H54 (cell line): ENCODE results near the gene MBOAT7.

Source experiments
- DNase-seq: peaks from one replicate; pipeline ENCODE4 v3.0.0; 2011; ENCODE audit warnings: low spot score, mixed read lengths; ENCODE audit not compliant: insufficient read length
- FAIRE-seq: peaks from 3 replicates; lab custom pipeline; 2011; peaks lifted over from hg19 to GRCh38; lab: Jason Lieb, UNC
- POLR2A ChIP-seq: IDR thresholded peaks from 2 replicates; pipeline ENCODE4 v1.6.1; 2011; ENCODE audit warnings: low read depth, mild to moderate bottlenecking, low read length

The MBOAT7 gene

DNA sequence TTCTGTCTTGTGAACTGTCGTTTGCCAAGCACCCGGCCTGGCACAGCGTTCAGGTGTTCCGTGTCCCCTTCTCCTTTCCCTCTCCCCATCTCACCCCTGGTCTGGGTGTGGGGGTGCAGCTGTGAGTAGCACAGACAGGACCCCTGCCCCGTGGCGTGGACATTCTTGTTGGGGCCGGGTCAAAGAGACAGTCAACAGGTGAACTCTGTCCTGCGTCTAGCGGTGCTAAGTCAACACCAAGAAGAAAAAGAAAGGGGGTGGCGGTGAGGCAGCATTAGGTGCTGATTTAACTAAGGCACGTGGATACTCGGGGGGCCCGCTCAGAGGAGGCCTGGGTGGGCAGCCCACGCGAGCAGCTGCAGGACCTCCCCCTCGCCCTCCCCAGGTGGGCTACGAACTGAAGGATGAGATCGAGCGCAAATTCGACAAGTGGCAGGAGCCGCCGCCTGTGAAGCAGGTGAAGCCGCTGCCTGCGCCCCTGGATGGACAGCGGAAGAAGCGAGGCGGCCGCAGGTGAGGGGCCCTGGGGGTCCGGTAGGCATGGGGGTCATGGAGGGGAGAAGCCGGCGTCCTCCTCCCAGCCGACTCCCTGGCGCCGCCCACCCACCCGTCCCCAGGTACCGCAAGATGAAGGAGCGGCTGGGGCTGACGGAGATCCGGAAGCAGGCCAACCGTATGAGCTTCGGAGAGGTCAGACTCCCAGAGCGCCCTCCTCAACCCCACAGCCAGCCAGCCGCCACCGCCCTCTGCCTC is 61.5 kb downstream of the MBOAT7 start:
- no peak for DNase-seq
- no peak for TF ChIP-seq POLR2A
- no peak for FAIRE-seq

DNA sequence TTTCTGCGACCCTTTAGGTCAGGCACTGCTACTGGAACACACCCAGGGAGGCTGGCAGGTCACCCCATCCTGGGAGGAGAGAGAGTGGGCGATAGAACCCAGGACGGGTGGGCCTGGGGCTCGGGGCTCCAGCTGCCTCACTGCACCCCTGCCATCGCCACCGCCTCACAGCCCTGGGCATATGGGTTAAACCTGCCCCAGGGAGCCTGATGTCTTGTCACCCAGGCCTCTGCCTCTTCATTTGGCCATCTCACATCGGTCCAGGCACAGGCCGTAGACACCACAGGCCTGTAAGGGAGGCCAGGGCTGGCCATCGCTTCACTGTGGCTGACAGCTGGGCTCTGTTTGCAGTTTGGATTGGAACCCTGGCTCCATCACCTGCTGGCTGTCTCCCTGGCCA is 63.7 kb downstream of the MBOAT7 start:
- DNase-seq (no peak), FAIRE-seq (no peak)
- TF ChIP-seq POLR2A, result no peak

DNA sequence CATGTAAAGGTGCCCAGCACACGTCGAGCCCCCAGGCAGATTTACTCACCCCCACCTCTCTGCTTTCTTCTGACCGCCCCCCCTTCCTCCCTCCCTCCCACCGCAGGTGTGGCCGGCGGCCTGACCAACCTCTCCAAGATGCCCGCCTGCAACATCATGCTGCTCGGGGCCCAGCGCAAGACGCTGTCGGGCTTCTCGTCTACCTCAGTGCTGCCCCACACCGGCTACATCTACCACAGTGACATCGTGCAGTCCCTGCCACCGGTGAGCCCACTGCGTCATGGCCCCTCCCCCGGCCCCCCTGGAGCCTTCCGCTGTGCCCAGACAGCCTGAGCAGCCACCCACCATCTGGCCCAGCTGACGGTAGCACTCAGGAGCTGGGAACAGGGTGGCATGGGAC is 65.0 kb downstream of the MBOAT7 start:
- DNase-seq (no peak), FAIRE-seq (no peak)
- TF ChIP-seq POLR2A, result no peak

DNA sequence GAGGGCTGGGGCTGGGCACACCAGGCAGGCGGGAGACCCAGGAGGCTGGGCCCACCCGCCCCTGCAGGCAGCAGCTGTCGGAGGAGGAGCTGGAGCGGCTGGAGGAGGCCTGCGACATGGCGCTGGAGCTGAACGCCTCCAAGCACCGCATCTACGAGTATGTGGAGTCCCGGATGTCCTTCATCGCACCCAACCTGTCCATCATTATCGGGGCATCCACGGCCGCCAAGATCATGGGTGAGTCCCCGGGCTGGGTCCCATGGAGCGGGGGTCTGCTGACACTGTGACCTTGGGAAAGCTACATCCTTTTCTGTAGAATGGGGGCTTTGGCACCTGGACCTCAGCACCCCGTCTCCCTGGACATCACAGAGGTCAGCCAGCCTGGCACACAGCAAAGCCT is 65.7 kb downstream of the MBOAT7 start:
- DNase-seq (no peak), FAIRE-seq (no peak)
- no peak for TF ChIP-seq POLR2A
